GM11168 (cell line): Measurements from ENCODE around the gene LIG1.
"Not testable (repeated sequence)": the region's sequence is repeated elsewhere in the genome, so short reads cannot be mapped to it uniquely, and the experiment has no call there.

ENCODE experiments used
- in situ Hi-C: fragments of 300-500 bp; cut with MboI; formaldehyde crosslinking; loops from one replicate; pipeline ENCODE4 v1.12.0; 2022; ENCODE audit warnings: low sequenced_read_pairs; ENCODE audit not compliant: unreplicated experiment

The LIG1 gene

GRCh38 chr19:48127561-48127960 lies 42.6 kb downstream of the LIG1 start:
- in situ Hi-C loops: no loop called here

- in situ Hi-C loops: no loop called here
These were observed 46.1 kb downstream of the LIG1 start for GRCh38 chr19:48123907-48124651.

GRCh38 chr19:48122421-48122820 lies 47.7 kb downstream of the LIG1 start:
- in situ Hi-C loops: no loop called here

GRCh38 chr19:48121909-48122371 lies 48.2 kb downstream of the LIG1 start:
- in situ Hi-C loops: no loop called here

- in situ Hi-C loops: no loop called here
These were observed 49.1 kb downstream of the LIG1 start for GRCh38 chr19:48121066-48121465.

GRCh38 chr19:48120505-48120904 lies 49.6 kb downstream of the LIG1 start:
- in situ Hi-C loops: no loop called here

GRCh38 chr19:48118131-48118517 lies 52.0 kb downstream of the LIG1 start:
- in situ Hi-C loops: no loop called here

- in situ Hi-C loops: no loop called here
These were observed 52.5 kb downstream of the LIG1 start for GRCh38 chr19:48117515-48118130.

- in situ Hi-C loops: no loop called here
These were observed 56.8 kb downstream of the LIG1 start for GRCh38 chr19:48113190-48113917.

GRCh38 chr19:48111280-48111679 lies 58.9 kb downstream of the LIG1 start:
- in situ Hi-C loops: no loop called here

GRCh38 chr19:48110350-48110966 lies 59.7 kb downstream of the LIG1 start, which contains the start of gene PLA2G4C:
Gene PLA2G4C (minus strand): TSS chr19:48110817. CDS start chr19:48106529, 4,288 bp downstream.
- in situ Hi-C loops: no loop called here

GRCh38 chr19:48108997-48109782 lies 61.0 kb downstream of the LIG1 start:
- in situ Hi-C loops: loop anchor here (5.0 kb wide), 1 partner anchor 48 kb away; no protein-coding TSS in a partner anchor

GRCh38 chr19:48103922-48104321 lies 66.2 kb downstream of the LIG1 start:
- in situ Hi-C loops: no loop called here

GRCh38 chr19:48102870-48103751 lies 67.0 kb downstream of the LIG1 start:
- in situ Hi-C loops: no loop called here

GRCh38 chr19:48095612-48096175 lies 74.5 kb downstream of the LIG1 start:
- in situ Hi-C loops: no loop called here

- in situ Hi-C loops: no loop called here
These were observed 75.3 kb downstream of the LIG1 start for GRCh38 chr19:48094855-48095203.

GRCh38 chr19:48094129-48094854 lies 75.9 kb downstream of the LIG1 start:
- in situ Hi-C loops: no loop called here

- in situ Hi-C loops: not testable (repeated sequence)
These were observed 78.9 kb downstream of the LIG1 start for GRCh38 chr19:48091111-48091718.
